GM21723 (cell line): ENCODE data around the gene MDN1.
"Not testable (repeated sequence)": the region's sequence is repeated elsewhere in the genome, so short reads cannot be mapped to it uniquely, and the experiment has no call there.

ENCODE experiments used
- ATAC-seq: cut with Tn5 transposase; IDR thresholded peaks from one replicate; pipeline ENCODE4 v1.9.1; 2021; ENCODE audit warnings: mild to moderate bottlenecking, moderate library complexity; ENCODE audit not compliant: unreplicated experiment

The MDN1 gene

GRCh38 chr6:89819336-89820130 lies at the start of gene MDN1:
Gene MDN1, minus strand, starts transcription at chr6:89819794. Its CDS starts 187 bp downstream, at chr6:89819607.
- peak; percentile 95 for ATAC-seq

GRCh38 chr6:89866024-89866678 lies 46.6 kb upstream of the MDN1 start:
- ATAC-seq: no peak

- ATAC-seq: peak; percentile 10
Measured at GRCh38 chr6:89862698-89863097, 43.1 kb upstream of the MDN1 start.

GRCh38 chr6:89862273-89862672 lies 42.7 kb upstream of the MDN1 start:
- ATAC-seq: peak; percentile 68

GRCh38 chr6:89859744-89860143 lies 40.1 kb upstream of the MDN1 start:
- ATAC-seq: peak; percentile 68

GRCh38 chr6:89858041-89858440 lies 38.4 kb upstream of the MDN1 start:
- ATAC-seq: no peak

GRCh38 chr6:89853068-89853467 lies 33.5 kb upstream of the MDN1 start:
- ATAC-seq: no peak

- not testable (repeated sequence) for ATAC-seq
Measured at GRCh38 chr6:89847513-89847912, 27.9 kb upstream of the MDN1 start.

- no peak for ATAC-seq
Measured at GRCh38 chr6:89843070-89843469, 23.5 kb upstream of the MDN1 start.

- ATAC-seq: no peak
Measured at GRCh38 chr6:89842228-89842627, 22.6 kb upstream of the MDN1 start.

GRCh38 chr6:89840538-89840937 lies 20.9 kb upstream of the MDN1 start:
- no peak for ATAC-seq

- no peak for ATAC-seq
Measured at GRCh38 chr6:89836639-89837222, 17.1 kb upstream of the MDN1 start.

GRCh38 chr6:89834884-89835792 lies 15.5 kb upstream of the MDN1 start:
- ATAC-seq: peak; percentile 94

GRCh38 chr6:89830170-89830809 lies 10.7 kb upstream of the MDN1 start:
- no peak for ATAC-seq

GRCh38 chr6:89829472-89830169 lies 10.0 kb upstream of the MDN1 start, which contains the start of gene CASP8AP2:
Gene CASP8AP2, plus strand, starts transcription at chr6:89829880.
- peak; percentile 96 for ATAC-seq

GRCh38 chr6:89828988-89829471 lies 9.4 kb upstream of the MDN1 start:
- peak; percentile 47 for ATAC-seq

GRCh38 chr6:89828475-89828987 lies 8.9 kb upstream of the MDN1 start:
- not testable (repeated sequence) for ATAC-seq

GRCh38 chr6:89826029-89826528 lies 6.5 kb upstream of the MDN1 start:
- no peak for ATAC-seq

- ATAC-seq: peak; percentile 27
Measured at GRCh38 chr6:89818977-89819335, 638 bp downstream of the MDN1 start.
